ENCODE results near the gene WDPCP. TPM values are rescaled to one million over a fixed set of nuclear protein-coding genes. Genes with fewer than 3 reads are reported as not detected.

WDPCP gene
- total and polyA plus RNA-seq, 2 of the 13 experiments (the other 11 are each of a cell fraction or from before 2014, with no cell fraction given) = 2.9 to 5.2 TPM

GRCh38 chr2:63192169-63192888 lies 395.9 kb downstream of the WDPCP start (continued):
- TF ChIP-seq POGZ (CRISPR knock-in tag; IDR thresholded peaks at IDR 0.05) = 0 out of 2 replicates have a peak, but pooled peaks have one; percentile 10
- peak; percentile 68; the same call in 1 of the 2 replicates for TF ChIP-seq SP140L (CRISPR knock-in tag; IDR thresholded peaks at IDR 0.05; ENCODE audit: borderline replicate concordance)
- TF ChIP-seq RFX5 (IDR thresholded peaks at IDR 0.05; ENCODE audit: low read depth, low read length) = peak; percentile 31; the same call in 1 of the 2 replicates
- TF ChIP-seq ZNF563 (CRISPR knock-in tag; IDR thresholded peaks at IDR 0.05) = no peak
- TF ChIP-seq ZNF784 (CRISPR knock-in tag; IDR thresholded peaks at IDR 0.05; ENCODE audit: borderline replicate concordance) = peak; percentile 100
- no peak; the same call in 1 of the 2 replicates for TF ChIP-seq HOMEZ (CRISPR knock-in tag; IDR thresholded peaks at IDR 0.05; ENCODE audit: low read depth)
- no peak for TF ChIP-seq ZNF235 (CRISPR knock-in tag; IDR thresholded peaks at IDR 0.05; ENCODE audit: borderline replicate concordance)
- TF ChIP-seq DZIP1 (CRISPR knock-in tag; IDR thresholded peaks at IDR 0.05) = no peak
- peak; percentile 75 for TF ChIP-seq NR2F6 (IDR thresholded peaks at IDR 0.05)
- TF ChIP-seq NR2F6 (CRISPR knock-in tag; IDR thresholded peaks at IDR 0.05) = peak; percentile 95
- peak; percentile 75 for TF ChIP-seq HNF4A (CRISPR knock-in tag; IDR thresholded peaks at IDR 0.05)
- TF ChIP-seq CSRNP1 (CRISPR knock-in tag; IDR thresholded peaks at IDR 0.05) = no peak
- TF ChIP-seq HMG20A (CRISPR knock-in tag; IDR thresholded peaks at IDR 0.05; ENCODE audit: borderline replicate concordance) = peak; percentile 8; the same call in 1 of the 2 replicates
- peak; percentile 16 for TF ChIP-seq TEAD3 (CRISPR knock-in tag; optimal IDR thresholded peaks at IDR 0.05; ENCODE audit: borderline replicate concordance)
- 0 out of 2 replicates have a peak, but pooled peaks have one; percentile 10 for TF ChIP-seq CEBPG (CRISPR knock-in tag; IDR thresholded peaks at IDR 0.05)
- TF ChIP-seq RARA (CRISPR knock-in tag; IDR thresholded peaks at IDR 0.05) = peak; percentile 36; the same call in 1 of the 2 replicates
- peak; percentile 14 for TF ChIP-seq YY1 (IDR thresholded peaks at IDR 0.05; ENCODE audit: insufficient read depth, insufficient replicate concordance, low read depth, low read length)
- 0 out of 2 replicates have a peak, but pooled peaks have one; percentile 20 for TF ChIP-seq POGK (CRISPR knock-in tag; conservative IDR thresholded peaks at IDR 0.05)
- peak; percentile 100 for TF ChIP-seq CHD4 (IDR thresholded peaks at IDR 0.05; ENCODE audit: borderline replicate concordance, low read length)
- TF ChIP-seq RBFOX2 (IDR thresholded peaks at IDR 0.05; ENCODE audit: low read depth, low read length) = 0 out of 2 replicates have a peak, but pooled peaks have one; percentile 8
- peak in 1 of 2 experiments; percentile 87; a peak in 3 of 4 replicates for TF ChIP-seq EP300 (IDR thresholded peaks at IDR 0.05; ENCODE audit: low read depth in 2 of 2, low read length in 2 of 2)
- TF ChIP-seq EP300 (CRISPR knock-in tag; IDR thresholded peaks at IDR 0.05; ENCODE audit: borderline replicate concordance) = no peak

Measured in HepG2 (cell line).